GM19397 (cell line): Measurements from ENCODE around the gene BTNL2.
"Not testable (repeated sequence)": the region's sequence is repeated elsewhere in the genome, so short reads cannot be mapped to it uniquely, and the experiment has no call there.

Experiments
- ATAC-seq: cut with Tn5 transposase; IDR thresholded peaks from one replicate; pipeline ENCODE4 v1.9.1; 2021; ENCODE audit warnings: mild to moderate bottlenecking, moderate library complexity; ENCODE audit not compliant: unreplicated experiment

Gene BTNL2

GRCh38 chr6:32371229-32371628 lies 35.8 kb downstream of the BTNL2 start:
- no peak for ATAC-seq

DNA sequence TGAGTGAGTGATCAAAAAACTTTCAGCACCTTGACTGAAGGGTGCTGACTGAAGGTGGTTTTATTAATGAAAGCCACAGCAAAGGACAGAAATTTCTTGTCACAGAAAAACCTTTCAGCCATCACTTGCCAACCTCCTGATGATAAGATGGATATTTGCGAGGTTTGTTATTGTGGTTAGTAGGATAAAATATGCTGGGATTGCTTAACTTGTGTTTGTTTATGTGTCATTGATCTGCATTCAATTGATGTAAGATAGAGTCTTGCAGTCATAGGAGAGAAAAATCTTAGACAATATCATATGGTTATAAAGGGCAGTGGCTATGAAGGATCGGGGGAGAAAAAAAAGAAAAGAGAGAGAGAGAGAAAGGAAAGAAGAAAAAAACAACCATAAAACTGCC lies 36.5 kb downstream of the BTNL2 start:
- no peak for ATAC-seq

- ATAC-seq, result no peak
These were observed 37.3 kb downstream of the BTNL2 start for GRCh38 chr6:32369660-32370059.

- no peak for ATAC-seq
These were observed 39.3 kb downstream of the BTNL2 start for GRCh38 chr6:32367644-32368043.

DNA sequence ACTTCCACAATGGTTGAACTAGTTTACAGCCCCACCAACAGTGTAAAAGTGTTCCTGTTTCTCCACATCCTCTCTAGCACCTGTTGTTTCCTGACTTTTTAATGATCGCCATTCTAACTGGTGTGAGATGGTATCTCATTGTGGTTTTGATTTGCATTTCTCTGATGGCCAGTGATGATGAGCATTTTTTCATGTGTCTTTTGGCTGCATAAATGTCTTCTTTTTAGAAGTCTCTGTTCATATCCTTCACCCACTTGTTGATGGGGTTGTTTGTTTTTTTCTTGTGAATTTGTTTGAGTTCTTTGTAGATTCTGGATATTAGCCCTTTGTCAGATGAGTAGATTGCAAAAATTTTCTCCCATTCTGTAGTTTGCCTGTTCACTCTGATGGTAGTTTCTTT lies 47.8 kb downstream of the BTNL2 start:
- ATAC-seq, result not testable (repeated sequence)

DNA sequence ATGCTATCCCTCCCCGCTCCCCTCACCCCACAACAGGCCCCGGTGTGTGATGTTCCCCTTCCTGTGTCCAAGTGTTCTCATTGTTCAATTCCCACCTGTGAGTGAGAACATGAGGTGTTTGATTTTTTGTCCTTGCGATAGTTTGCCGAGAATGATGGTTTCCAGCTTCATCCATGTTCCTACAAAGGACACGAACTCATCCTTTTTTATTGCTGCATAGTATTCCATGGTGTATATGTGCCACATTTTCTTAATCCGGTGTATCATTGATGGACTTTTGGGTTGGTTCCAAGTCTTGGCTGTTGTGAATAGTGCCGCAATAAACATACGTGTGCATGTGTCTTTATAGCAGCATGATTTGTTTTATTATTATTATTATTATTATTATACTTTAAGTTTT lies 48.4 kb downstream of the BTNL2 start:
- not testable (repeated sequence) for ATAC-seq

DNA sequence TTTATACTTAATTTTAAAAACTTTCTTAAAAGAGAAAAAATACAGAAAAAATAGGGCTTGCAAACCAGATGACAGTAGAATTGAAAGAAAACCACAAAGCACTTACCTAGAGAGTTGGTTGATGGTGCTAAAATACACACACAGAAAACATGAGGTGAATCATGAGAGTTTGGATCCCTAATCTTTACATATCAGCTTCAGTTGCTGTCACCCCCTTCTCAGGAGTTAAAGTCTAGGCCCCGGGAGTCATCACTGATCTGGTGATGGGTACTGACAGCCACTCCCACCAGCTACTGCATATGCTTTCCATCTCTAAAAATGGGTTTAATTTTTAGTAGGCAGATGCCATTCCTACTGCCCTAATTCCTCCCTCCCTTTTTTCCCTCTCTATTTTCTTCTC lies 52.0 kb downstream of the BTNL2 start:
- ATAC-seq, result no peak

GRCh38 chr6:32353348-32353747 lies 53.6 kb downstream of the BTNL2 start:
- no peak for ATAC-seq
